B cell (primary cell): ENCODE data around the gene SSUH2.

ENCODE experiments used
- CTCF ChIP-seq: fragments of 200-600 bp; IDR thresholded peaks from one replicate; pipeline ENCODE4 v1.8.0; 2022; ENCODE audit warnings: antibody characterized with exemption, mild to moderate bottlenecking
- EZH2 ChIP-seq: IDR thresholded peaks from 2 replicates; pipeline ENCODE4 v1.6.1; 2012; ENCODE audit warnings: borderline replicate concordance, low read depth, mild to moderate bottlenecking, moderate library complexity, low read length; ENCODE audit not compliant: insufficient read depth, poor library complexity, severe bottlenecking

- TF ChIP-seq CTCF (no peak), EZH2 (no peak)
These were observed 25.1 kb downstream of the SSUH2 start for GRCh38 chr3:8619548-8619947.
